Stimulated activated CD8-positive, alpha-beta memory T cell treated with anti-CD3 and anti-CD28 coated beads, Interleukin-12 subunit alpha, Interleukin-12 subunit beta, amount 100 ng/mL, for 4 hours (primary cell): ENCODE measurements around the gene NDUFAF2.
"Not testable (repeated sequence)": the region's sequence is repeated elsewhere in the genome, so short reads cannot be mapped to it uniquely, and the experiment has no call there.

Experiments used
- DNase-seq: peaks from one replicate; pipeline ENCODE4 v3.0.0-alpha.2; 2020; ENCODE audit warnings: low read depth

Gene NDUFAF2

DNA sequence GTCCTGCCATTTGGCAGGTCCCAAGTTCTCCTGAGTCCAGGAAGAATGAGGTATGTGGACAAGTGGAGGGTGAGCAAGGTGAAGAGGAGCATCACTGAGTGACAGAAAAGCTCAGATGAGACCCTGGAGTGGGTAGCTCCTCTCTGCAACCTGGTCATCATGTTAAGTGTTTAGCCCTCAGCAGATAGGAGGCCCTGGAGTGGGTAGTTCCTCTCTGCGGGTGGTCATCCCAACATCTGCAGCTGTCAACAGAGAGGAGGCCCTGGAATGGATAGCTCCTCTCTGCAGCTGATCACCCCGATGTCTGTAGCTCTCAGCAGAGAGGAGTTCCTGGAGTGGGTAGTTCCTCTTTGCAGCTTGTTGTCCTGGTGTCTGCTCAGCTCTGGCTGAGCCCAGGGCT lies 48.4 kb downstream of the NDUFAF2 start:
- DNase-seq = no peak

DNA sequence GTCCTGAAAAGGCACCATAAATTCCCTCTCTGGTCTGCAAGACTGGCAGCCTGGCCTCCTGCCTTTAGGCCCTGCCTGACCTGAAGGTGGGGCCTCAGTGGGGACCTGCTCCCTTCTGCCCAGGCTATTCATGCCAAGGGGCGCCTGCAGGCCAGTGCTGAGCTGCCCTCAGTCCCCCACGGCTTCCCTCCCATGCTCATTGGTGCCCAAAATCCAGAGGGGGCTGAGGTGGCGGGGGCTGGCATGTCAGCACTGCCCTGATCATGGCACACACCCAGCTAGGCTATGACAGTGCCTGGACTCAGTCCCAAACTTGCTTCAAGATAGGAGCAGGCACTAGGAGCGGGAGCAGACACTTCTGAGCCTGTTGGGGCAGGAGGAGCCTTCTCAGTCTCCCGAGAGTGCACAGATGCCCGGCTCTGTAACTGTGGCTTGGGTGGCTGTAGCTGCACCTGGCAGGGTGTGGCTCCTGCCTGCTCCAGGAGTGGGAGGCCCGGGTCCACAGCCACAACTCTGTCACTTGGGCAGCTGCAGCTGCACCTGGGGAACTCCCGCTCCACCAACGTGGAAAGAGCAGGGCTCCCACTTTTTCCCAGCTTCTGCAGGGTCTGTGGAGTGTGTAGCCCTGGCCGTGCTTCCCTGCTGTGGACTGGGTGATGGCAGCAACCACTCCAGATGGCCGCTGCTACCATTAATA lies 49.0 kb downstream of the NDUFAF2 start:
- no peak for DNase-seq

DNA sequence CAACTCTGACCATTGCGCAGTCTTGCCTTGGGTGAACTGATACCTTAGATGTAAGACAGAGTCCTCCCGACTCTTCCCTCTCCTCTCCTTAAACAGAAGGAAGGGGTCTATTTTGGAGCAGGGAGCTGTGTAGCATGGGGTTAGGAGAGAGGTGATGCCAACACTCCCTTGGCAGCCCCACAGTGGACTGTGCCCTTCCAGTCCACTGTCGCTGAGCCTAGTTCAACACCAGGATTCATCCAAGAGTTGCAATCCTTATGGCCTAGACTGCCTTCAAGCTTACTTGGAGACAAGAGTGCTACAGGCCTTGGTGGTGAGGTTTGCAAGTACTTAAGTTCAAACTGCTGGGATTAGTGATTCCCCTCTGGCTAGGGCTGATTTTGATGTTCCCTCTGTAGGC lies 51.4 kb downstream of the NDUFAF2 start:
- DNase-seq = no peak

DNA sequence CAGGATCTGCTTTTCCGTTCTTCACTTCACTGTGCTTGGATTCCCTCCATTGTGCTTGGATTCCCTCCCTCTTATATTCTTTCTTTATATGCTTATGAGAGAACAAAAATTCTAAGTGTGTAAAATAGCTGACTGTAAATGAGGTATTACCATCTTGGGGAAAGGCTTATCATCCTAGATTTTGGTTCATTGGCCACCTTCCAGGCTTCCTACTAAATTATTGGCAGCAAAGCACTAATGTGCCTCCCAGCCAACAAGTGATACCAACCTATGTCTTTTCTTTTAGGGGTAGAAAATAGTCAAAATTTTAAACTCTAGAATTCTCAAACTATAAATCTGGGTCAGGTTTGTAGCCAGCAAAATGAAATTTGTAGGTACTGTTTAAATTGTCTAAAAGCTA lies 52.7 kb downstream of the NDUFAF2 start:
- no peak for DNase-seq

DNA sequence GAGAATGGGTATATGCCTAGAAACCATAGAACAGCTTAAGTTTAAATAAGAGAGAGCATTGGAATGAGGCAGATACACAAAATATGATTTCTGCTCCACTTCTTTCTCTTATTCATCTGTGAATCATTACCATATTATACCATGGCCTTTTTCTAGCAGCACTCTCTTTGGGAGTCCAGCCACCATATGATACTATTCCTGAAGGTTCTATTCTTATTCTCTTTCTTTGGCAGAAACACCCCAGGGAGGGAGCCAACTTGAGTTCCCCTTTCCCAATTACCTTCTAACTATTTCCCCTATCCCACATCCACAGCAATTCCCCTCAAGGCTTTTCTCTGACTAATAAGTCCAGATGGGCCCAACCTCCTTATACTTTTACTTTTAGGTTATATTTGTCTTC lies 55.9 kb downstream of the NDUFAF2 start:
- no peak for DNase-seq

DNA sequence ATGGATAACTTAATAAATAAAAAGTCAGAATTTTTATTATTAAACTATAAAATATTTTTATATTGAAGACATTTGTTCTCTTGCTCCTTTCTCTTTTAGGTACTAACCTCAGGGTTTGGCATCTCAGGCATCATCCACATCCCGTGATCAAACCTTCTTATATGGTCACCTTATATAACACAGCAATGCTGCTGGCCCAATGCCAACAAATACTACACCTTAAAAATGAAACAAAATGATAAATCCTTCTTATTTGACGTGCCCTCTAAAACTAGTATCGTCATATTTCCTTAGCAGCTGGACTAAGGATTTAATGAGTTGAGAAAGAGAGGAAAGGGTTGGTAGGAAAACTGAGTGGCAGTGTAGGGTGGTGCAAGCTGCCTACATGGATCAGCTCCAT lies 56.6 kb downstream of the NDUFAF2 start:
- DNase-seq = no peak

DNA sequence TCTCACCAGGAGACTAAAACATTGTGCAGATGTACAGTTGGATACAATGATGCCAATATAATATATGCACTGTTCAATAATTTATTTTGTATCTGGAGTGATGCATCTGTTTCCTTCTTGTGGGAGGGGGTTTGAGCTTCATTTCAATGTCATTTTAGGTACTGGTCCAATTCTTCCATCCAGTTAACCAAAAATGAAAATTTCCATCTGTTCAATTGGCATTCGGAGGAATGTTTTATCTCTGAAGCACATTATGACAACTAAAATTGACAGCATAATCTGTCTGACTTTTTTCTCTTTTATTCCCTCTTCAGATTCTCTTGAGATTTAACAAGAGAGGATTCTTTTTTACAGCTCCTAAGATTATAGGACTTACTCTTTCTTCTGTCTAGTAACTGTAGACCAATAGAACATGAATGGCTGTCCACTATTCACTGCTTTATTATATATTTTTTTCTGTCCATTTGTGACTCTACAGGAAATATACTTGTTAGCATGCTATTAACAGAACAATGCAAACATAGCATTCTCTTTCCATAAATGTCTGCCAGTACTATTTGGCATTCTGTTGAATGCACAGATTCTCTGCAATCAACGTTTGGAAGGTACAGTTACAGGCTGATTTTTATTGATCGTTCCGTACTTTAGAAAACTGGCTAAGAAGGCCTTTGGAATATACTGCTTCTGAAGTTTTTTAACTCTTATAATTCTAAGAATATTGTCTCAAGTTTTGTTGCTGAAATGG lies 57.8 kb downstream of the NDUFAF2 start:
- DNase-seq = no peak

DNA sequence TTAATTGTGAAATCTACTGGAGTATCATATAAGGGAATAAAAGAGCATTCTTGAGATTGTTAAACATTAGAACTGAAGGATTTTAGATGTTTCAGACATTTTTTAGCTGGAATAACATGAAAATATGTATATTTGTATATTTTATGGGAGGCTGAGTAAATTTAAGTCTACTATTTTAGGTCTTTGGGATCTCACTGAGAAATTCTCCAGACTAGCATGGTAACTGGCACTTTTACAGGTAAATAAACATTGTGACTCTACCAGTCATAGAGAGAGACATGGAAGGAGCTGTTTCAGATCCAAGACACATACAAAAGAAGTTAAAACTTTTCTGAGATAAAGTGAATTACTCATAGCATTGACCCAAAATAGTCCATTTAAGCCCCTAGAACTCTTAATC lies 59.4 kb downstream of the NDUFAF2 start:
- DNase-seq = no peak

DNA sequence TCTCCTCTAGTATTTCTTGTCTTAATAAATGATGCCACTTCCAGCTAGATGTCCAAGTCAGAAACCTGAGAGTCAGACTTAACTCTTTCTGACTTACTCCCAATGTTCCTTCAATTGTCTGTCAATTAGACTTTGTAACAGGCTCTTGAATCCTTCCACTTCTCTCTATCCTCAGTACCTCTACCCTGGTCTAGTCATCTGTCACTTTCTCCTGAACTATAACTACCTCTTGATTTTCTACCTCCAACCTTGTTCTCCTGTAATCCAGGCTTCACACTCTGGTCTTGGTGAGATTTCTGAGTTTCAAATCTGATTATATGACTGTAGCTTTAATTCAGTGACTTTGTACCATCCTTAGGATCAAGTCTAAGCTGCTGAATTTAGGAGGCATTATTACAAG lies 64.9 kb downstream of the NDUFAF2 start:
- no peak for DNase-seq

DNA sequence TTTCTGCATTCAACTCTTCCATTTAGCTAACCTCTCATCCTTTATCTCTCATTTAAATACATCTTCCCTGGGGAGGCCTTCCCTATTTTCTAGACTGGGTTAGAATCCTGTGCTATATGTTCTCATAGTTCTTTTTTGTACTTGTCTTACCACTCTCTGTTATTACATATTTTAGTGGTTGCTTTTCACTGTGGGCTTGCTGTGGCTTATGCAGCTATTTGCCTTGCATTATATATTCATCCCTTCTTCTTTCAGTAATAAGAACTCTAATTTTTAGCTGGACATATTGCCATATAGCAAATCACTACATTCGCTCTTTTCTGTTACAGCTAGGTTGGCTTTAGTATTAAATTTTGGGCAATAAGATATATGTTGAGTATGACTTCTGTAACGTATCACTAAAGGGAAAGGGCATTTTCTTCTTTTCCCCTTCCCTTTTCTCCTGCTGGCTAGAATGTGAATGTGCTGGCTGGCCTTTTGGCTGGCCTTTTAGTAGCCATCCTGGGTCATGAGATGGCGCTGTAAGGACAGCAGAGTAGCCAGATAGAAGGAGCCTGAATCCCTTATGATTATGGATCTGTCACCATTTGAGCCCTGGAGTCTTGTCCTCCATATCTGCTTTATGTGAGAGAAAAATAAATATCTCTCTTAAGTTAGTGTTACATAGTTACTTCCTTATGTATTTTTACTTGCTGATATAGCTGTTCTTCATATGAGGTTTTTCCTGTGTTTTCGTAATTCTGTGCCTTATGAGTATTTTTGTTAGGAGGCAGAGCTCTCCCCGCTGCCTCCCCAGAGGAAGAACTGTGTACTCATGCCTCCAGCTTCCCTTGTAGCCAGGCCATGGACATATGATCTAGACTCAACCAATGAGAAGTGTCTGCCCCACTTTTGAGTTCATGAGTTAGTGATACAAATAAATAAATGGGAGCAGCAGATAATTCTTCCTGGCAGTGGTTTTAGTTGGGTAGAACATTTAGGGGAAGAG lies 65.8 kb downstream of the NDUFAF2 start:
- no peak for DNase-seq

DNA sequence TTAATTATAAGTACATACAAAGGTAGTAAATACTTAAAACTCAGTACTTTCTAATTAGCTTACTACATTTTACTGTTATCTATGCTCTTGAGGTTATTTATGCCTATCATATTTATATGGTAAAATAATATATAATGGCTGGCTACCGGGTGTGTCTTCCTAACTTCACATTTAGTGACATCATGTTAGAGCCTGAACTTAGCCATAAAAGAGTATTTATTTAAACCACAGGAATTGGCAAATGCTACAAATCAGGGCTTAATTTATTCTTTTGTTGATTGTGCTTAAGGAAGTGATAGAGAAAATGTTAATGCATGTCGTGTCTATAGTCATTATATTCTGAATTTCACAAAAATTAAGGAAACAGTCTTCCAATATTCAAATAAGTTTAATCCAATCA lies 73.1 kb downstream of the NDUFAF2 start:
- no peak for DNase-seq

DNA sequence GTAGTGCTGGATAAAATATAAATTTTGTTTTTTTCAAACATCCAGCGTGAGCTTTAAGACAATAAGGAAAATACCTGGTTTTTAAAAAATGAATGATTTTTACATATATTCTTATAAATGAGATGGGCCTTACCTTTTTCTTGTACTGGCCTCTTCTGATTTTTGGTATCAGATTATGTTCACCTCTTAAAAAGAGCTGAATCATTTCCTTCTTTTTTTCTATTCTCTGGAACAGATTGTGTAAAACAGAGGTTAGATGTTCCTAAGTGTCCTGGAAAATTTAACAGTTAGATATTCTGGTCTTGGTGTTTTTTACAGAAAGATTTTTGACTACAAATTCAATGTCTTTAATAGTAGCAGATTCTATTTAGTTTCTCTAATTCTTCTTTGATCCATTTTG lies 74.6 kb downstream of the NDUFAF2 start:
- DNase-seq = no peak

DNA sequence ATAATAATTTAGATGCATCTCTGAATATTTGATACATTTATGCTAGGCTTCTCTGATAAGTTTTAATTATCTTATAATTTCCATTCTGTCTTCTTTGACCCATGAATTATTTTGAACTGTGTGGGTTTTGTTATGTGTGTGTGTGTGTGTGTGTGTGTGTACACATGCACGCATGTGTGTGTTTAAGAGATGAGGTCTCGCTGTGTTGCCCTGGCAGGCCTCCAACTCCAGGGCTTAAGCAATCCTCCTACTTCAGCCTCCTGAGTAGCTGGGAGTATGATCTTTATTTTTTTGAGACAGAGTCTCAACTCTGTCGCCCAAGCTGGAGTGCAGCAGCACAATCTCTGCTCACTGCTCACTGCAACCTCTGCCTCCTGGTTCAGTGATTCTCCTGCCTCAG lies 75.4 kb downstream of the NDUFAF2 start:
- DNase-seq = no peak

DNA sequence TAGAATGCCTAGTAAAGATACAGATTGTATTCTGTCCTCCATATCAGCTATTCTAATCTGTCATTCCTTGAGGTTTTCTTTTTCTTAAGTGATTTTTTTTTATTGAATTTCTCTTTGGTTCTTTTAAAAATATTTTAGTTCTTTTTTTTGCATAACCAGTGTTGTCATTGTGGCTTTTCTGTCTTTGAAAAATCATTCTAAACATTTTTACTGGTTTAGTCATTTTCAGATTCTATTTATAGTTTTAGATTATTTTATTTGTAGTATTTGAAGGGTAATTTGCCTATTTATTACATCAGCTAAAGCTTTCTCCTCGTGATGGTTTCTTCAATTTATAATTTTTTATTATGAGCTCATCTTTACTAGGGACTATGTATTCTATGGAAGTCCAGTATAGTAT lies 78.1 kb downstream of the NDUFAF2 start:
- DNase-seq = no peak

DNA sequence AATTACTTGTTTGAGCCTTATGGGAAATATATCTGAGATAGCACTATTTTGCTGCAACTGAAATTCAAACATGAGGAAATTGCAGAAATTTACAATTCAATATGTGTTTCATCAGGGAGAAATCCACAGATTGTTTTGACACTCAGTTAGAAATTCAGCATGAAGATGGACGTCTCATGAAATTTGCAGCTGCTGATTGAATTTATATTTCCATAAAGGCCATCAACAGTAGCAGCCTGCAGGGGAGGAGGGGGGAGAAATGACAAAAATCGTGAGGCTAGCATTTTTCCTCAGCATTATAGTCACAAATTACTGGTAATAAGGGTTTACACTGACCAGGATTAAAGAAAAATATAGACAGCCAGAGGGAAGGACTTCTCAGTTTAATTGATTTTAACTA lies 81.0 kb downstream of the NDUFAF2 start:
- DNase-seq = no peak

DNA sequence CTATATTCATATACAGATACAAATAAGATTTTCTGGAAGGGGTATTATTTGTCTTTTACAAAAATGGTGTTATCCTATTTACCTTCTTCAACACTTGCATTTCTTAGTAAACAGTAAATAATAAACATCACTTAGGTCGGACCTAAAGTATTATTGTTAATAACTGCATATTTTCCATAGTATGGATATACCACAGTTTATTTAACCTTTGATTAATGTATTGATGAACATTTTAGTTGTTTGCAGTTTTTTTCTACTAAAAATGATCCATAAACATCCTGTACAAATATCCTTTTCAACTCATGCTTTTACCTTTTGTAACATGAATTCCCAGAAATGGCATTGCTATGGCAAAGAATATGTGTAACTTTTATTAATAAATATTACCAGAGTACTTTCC lies 83.4 kb downstream of the NDUFAF2 start:
- DNase-seq = no peak

DNA sequence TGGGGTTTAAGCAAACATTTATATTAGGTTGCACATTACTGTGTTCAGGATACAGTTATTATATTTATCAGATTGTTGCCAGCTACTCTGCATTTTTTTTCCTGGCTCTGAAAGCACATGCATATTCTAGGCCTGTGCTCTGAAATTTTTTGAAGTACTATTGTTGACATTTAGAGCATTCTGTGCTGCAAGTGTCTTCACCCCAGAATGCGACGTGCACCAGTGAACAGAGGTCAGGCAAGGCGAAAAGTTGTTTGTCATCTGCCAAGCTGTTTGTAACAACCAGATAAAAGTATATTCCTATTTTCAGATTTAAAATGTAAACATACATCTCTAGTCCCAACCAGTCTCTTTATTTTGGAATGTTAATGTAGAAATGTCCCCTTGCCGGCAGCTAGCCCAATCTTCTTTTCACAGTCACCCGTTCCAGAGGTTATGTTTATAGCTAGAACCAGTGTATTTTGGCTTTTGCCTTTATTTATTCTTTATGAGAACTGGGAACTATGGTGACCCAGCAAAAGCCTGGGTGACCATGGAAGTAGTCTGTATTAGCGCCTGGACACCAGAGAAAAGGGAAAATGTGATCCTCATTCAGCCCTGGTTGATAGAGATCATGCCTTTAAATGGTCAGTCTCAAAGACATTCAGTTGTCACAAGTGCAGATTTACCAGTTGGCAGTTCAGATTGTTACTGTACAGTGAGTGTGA lies 84.6 kb downstream of the NDUFAF2 start:
- no peak for DNase-seq

DNA sequence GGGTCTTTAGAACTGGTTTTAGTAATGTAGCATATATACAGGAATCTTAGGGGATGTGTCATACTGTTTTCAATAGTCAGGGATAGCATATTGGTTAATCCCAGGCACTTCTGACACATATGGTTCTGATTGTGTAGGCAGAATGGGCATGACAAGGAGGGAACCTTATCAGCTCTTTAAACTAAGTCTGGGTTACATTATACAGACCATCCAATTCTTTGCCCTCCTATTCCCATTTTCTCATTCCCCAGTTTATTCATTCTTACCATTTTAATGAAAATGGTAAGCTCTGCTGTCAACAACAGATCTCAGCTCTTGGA lies 85.1 kb downstream of the NDUFAF2 start:
- DNase-seq = no peak

DNA sequence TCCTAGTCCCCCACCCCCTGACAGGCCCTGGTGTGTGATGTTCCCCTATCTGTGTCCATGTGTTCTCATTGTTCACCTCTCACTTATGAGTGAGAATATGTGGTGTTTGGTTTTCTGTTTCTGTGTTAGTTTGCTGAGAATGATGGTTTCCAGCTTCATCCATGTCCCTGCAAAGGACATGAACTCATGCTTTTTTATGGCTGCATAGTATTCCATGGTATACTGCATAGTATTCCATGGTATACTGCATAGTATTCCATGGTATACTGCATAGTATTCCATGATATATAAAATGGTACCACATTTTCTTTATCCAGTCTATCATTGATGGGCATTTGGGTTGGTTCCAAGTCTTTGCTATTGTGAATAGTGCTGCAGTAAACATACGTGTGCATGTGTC lies 86.3 kb downstream of the NDUFAF2 start:
- not testable (repeated sequence) for DNase-seq

DNA sequence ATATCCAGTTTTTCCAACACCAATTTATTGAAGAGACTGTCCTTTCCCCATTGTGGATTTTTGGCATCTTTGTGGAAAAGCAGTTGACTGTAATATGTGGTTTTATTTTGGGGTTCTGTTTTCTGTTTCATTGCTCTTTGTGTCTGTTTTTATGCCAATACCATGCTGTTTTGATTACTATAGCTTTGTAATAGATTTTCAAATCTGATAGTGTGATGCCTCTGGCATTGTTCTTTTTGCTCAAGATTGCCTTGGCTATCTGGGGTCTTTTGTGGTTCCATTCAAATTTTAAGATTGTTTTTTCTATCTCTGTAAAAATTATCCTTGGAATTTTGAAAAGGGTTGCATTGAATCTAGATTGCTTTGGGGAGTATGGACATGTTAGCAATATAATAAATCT lies 99.5 kb downstream of the NDUFAF2 start:
- no peak for DNase-seq

DNA sequence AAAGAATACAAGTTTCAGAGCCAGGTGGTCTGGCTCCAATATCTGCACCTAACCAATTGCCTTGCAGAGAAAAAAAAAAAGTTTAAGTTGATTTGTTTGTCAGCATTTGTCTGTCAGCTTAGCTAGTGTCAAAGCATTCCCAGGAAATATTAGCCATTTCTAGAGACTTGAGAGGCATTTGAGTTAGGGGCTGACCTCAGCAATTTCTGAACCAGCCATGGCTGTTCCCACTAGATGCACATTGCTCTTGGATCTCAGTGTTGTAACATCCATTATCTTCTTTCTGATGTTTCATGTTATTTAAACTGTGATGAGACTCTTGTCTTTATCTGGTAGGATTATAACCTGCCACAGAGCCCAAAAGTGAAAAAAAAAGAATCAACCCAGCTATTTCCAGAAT lies 102.3 kb downstream of the NDUFAF2 start:
- no peak for DNase-seq

DNA sequence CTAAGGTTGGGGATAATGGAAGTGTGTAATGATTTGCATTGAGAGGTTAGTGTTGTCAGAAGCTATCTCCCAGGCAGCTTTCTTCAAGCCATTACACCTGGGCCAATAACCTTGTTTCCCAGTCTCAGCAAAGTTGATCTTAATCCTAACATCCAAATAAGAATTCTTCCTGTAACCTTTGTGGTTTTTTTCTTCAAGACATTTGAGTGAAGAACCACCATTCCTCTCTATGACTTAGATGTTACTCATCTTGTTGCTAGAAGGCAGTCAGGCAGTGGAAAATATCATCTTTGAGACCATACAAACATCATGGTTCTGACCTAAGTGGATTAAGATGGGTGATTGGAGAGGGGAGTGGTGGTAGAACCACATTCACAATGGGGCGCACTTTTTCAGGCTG lies 103.5 kb downstream of the NDUFAF2 start:
- no peak for DNase-seq
